ENCODE measurements around the gene RRAS.

RRAS gene

GRCh38 chr19:49680421-49681351, 40.7 kb upstream of the RRAS start:
- peaks cover 16% of the 10 kb centered on the region for H3K4me1 ChIP-seq (ENCODE audit: low read length)
- H3K27ac ChIP-seq (ENCODE audit: low read length) = no peak overlapping the region
- no peaks in the 10 kb centered on the region for H3K27me3 ChIP-seq (replicated peaks; ENCODE audit: insufficient read depth, low read length)
- H4K20me1 ChIP-seq (ENCODE audit: insufficient read depth, low read length) = peaks cover 9% of the 10 kb centered on the region; the same call in 1 of the 2 replicates
- DNase-seq = peak; percentile 88
- H3K4me3 ChIP-seq (ENCODE audit: low read length) = no peak overlapping the region; the same call in 1 of the 2 replicates
- no peak overlapping the region for H2AFZ ChIP-seq (ENCODE audit: low read length)
- H3K36me3 ChIP-seq (replicated peaks; ENCODE audit: insufficient read depth, low read length) = peaks cover 6% of the 10 kb centered on the region
- peaks cover 59% of the 10 kb centered on the region for H3K79me2 ChIP-seq (ENCODE audit: low read length)
- H3F3A ChIP-seq (ENCODE audit: insufficient read depth, low read length) = peaks cover 39% of the 10 kb centered on the region
- no peaks in the 10 kb centered on the region for H3K9me3 ChIP-seq (replicated peaks; ENCODE audit: insufficient read depth, low read length)
- peak overlapping the region; percentile 73; the same call in 1 of the 2 replicates for H3K4me2 ChIP-seq (ENCODE audit: low read depth, low read length)
- H3K9me2 ChIP-seq (replicated peaks; ENCODE audit: insufficient read depth, low read length) = no peaks in the 10 kb centered on the region
- peak overlapping the region; percentile 18; the same call in 1 of the 2 replicates for H3K9ac ChIP-seq (ENCODE audit: low read length)
- TF ChIP-seq CTCF (IDR thresholded peaks at IDR 0.05; ENCODE audit: low read length) (peak; percentile 97), EZH2phosphoT487 (IDR thresholded peaks at IDR 0.05; ENCODE audit: low read length) (no peak), EZH2 (optimal IDR thresholded peaks at IDR 0.05; ENCODE audit: low read depth, low read length) (no peak)

GRCh38 chr19:49679771-49680413, 39.9 kb upstream of the RRAS start:
- H3K79me2 ChIP-seq (ENCODE audit: low read length) = peaks cover 59% of the 10 kb centered on the region
- no peaks in the 10 kb centered on the region for H3K9me2 ChIP-seq (replicated peaks; ENCODE audit: insufficient read depth, low read length)
- H3K4me2 ChIP-seq (ENCODE audit: low read depth, low read length) = peak overlapping the region; percentile 73; the same call in 1 of the 2 replicates
- H3K9me3 ChIP-seq (replicated peaks; ENCODE audit: insufficient read depth, low read length) = no peaks in the 10 kb centered on the region
- H3K36me3 ChIP-seq (replicated peaks; ENCODE audit: insufficient read depth, low read length) = peaks cover 6% of the 10 kb centered on the region
- no peak overlapping the region for H2AFZ ChIP-seq (ENCODE audit: low read length)
- DNase-seq = no peak
- TF ChIP-seq CTCF (IDR thresholded peaks at IDR 0.05; ENCODE audit: low read length) = no peak
- no peak for TF ChIP-seq EZH2 (optimal IDR thresholded peaks at IDR 0.05; ENCODE audit: low read depth, low read length)
- TF ChIP-seq EZH2phosphoT487 (IDR thresholded peaks at IDR 0.05; ENCODE audit: low read length) = no peak
- peaks cover 39% of the 10 kb centered on the region for H3F3A ChIP-seq (ENCODE audit: insufficient read depth, low read length)
- no peak overlapping the region; the same call in 1 of the 2 replicates for H3K9ac ChIP-seq (ENCODE audit: low read length)
- no peaks in the 10 kb centered on the region for H3K27me3 ChIP-seq (replicated peaks; ENCODE audit: insufficient read depth, low read length)
- peaks cover 9% of the 10 kb centered on the region; the same call in 1 of the 2 replicates for H4K20me1 ChIP-seq (ENCODE audit: insufficient read depth, low read length)
- H3K4me3 ChIP-seq (ENCODE audit: low read length) = no peak overlapping the region
- H3K4me1 ChIP-seq (ENCODE audit: low read length) = peaks cover 16% of the 10 kb centered on the region
- H3K27ac ChIP-seq (ENCODE audit: low read length) = no peak overlapping the region

DNA sequence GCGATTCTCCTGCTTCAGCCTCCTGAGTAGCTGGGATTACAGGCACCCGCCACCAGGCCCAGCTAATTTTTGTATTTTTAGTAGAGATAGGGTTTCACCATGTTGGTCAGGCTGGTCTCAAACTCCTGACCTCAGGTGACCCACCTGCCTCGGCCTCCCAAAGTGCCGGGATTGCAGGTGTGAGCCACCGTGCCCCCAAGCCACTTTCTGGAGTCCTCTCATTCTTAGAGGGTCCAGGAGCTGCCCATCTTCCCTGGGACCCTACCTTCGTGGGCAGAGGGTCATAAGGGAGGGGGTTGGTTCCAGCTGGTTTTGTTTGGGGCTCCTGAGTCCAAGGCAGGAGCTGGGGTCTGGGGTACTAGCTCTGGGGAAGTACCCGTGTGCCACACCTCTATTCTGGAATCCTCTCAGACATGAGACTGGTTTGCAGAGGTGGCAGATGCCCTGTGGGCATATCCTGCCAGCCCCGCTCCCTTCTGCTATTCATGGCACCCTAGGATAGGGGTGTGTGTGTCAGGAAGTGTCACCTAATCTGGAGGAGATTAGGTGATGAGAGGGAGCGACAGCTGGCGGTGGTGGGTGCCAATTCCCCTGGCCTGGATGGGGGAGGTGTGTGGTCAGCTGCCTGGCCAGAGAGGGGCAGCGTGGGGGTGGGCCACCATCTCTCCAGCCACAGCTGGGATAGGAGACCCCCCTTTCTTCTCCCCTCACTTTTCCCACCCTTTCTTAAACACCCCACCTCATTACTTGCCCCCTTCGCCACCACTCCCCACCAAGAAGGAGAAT, 39.2 kb upstream of the RRAS start:
- Histone ChIP-seq H3K4me2 (ENCODE audit: low read depth, low read length) (peak overlapping the region; percentile 74; the same call in 1 of the 2 replicates), H3K27ac (ENCODE audit: low read length) (no peak overlapping the region; the same call in 1 of the 2 replicates), H3K9me2 (replicated peaks; ENCODE audit: insufficient read depth, low read length) (no peaks in the 10 kb centered on the region), H3K4me1 (ENCODE audit: low read length) (peaks cover 16% of the 10 kb centered on the region), H3K9ac (ENCODE audit: low read length) (no peak overlapping the region; the same call in 1 of the 2 replicates), H3F3A (ENCODE audit: insufficient read depth, low read length) (peaks cover 43% of the 10 kb centered on the region), H3K27me3 (replicated peaks; ENCODE audit: insufficient read depth, low read length) (no peaks in the 10 kb centered on the region), H4K20me1 (ENCODE audit: insufficient read depth, low read length) (peaks cover 9% of the 10 kb centered on the region; the same call in 1 of the 2 replicates), H2AFZ (ENCODE audit: low read length) (no peak overlapping the region), H3K36me3 (replicated peaks; ENCODE audit: insufficient read depth, low read length) (peaks cover 6% of the 10 kb centered on the region; the same call in 1 of the 2 replicates), H3K79me2 (ENCODE audit: low read length) (peaks cover 59% of the 10 kb centered on the region), H3K9me3 (replicated peaks; ENCODE audit: insufficient read depth, low read length) (no peaks in the 10 kb centered on the region), H3K4me3 (ENCODE audit: low read length) (no peak overlapping the region; the same call in 1 of the 2 replicates)
- TF ChIP-seq CTCF (IDR thresholded peaks at IDR 0.05; ENCODE audit: low read length) (no peak), EZH2 (optimal IDR thresholded peaks at IDR 0.05; ENCODE audit: low read depth, low read length) (no peak), EZH2phosphoT487 (IDR thresholded peaks at IDR 0.05; ENCODE audit: low read length) (no peak)
- DNase-seq = no peak
